Transverse colon (tissue), 3 donors: ENCODE measurements around the gene THAP8.

Source experiments
- CTCF ChIP-seq, 5 experiments: fragments of 200-600 bp in 3 of 5; fragments of 450-650 bp in 2 of 5; sonication (generic) in 3 of 5; IDR thresholded peaks; 1 replicate in 2 of 5; 2 replicates in 3 of 5; pipeline ENCODE4 v1.5.1; 2016 to 2017; ENCODE audit warnings: antibody characterized with exemption in 5 of 5, inconsistent platforms in 3 of 5, mild to moderate bottlenecking in 2 of 5, moderate library complexity in 1 of 5
- EP300 ChIP-seq: sonication (generic); formaldehyde crosslinking; IDR thresholded peaks from one replicate; pipeline ENCODE4 v1.6.1; 2017; ENCODE audit warnings: antibody characterized with exemption, low read depth

- TF ChIP-seq CTCF (IDR thresholded peaks at IDR 0.05): no peak
- no peak for TF ChIP-seq EP300
These were observed 28.5 kb downstream of the THAP8 start for GRCh38 chr19:36025541-36025940.
